DMS79 (cell line): ENCODE results near the gene ZMYND11.

Source experiments
- DNase-seq: peaks from one replicate; lab custom pipeline; 2025; lab: John Stamatoyannopoulos, UW

The ZMYND11 gene

GRCh38 chr10:191703-192518 lies 56.7 kb downstream of the ZMYND11 start:
- DNase-seq, result no peak

GRCh38 chr10:194281-194680 lies 59.0 kb downstream of the ZMYND11 start:
- DNase-seq, result no peak

- DNase-seq, result no peak
These were observed 65.2 kb downstream of the ZMYND11 start for GRCh38 chr10:200405-200804.

GRCh38 chr10:201328-201771 lies 66.1 kb downstream of the ZMYND11 start:
- DNase-seq, result no peak

- no peak for DNase-seq
These were observed 73.4 kb downstream of the ZMYND11 start for GRCh38 chr10:208616-209015.

- no peak for DNase-seq
These were observed 74.1 kb downstream of the ZMYND11 start for GRCh38 chr10:209357-209756.

GRCh38 chr10:210297-210696 lies 75.0 kb downstream of the ZMYND11 start:
- DNase-seq, result no peak

- DNase-seq, result no peak
These were observed 80.2 kb downstream of the ZMYND11 start for GRCh38 chr10:215444-215843.

GRCh38 chr10:218798-219197 lies 83.5 kb downstream of the ZMYND11 start:
- no peak for DNase-seq

- DNase-seq, result no peak
These were observed 84.6 kb downstream of the ZMYND11 start for GRCh38 chr10:219731-220472.

- no peak for DNase-seq
These were observed 89.3 kb downstream of the ZMYND11 start for GRCh38 chr10:224571-224970.

GRCh38 chr10:226018-226417 lies 90.8 kb downstream of the ZMYND11 start:
- no peak for DNase-seq

GRCh38 chr10:227014-227413 lies 91.8 kb downstream of the ZMYND11 start:
- no peak for DNase-seq

GRCh38 chr10:228366-228765 lies 93.1 kb downstream of the ZMYND11 start:
- DNase-seq, result no peak

GRCh38 chr10:230758-231157 lies 95.5 kb downstream of the ZMYND11 start:
- DNase-seq, result no peak

GRCh38 chr10:232061-232460 lies 96.8 kb downstream of the ZMYND11 start:
- no peak for DNase-seq

GRCh38 chr10:232878-233277 lies 97.6 kb downstream of the ZMYND11 start:
- DNase-seq, result no peak

GRCh38 chr10:234708-235406 lies 99.6 kb downstream of the ZMYND11 start:
- no peak for DNase-seq

GRCh38 chr10:235915-236314 lies 100.7 kb downstream of the ZMYND11 start:
- no peak for DNase-seq

GRCh38 chr10:239109-239508 lies 103.9 kb downstream of the ZMYND11 start:
- no peak for DNase-seq

- DNase-seq, result no peak
These were observed 106.2 kb downstream of the ZMYND11 start for GRCh38 chr10:241451-241850.

GRCh38 chr10:241966-242643 lies 106.8 kb downstream of the ZMYND11 start:
- no peak for DNase-seq
